ENCODE data around the gene KATNA1.

DNA sequence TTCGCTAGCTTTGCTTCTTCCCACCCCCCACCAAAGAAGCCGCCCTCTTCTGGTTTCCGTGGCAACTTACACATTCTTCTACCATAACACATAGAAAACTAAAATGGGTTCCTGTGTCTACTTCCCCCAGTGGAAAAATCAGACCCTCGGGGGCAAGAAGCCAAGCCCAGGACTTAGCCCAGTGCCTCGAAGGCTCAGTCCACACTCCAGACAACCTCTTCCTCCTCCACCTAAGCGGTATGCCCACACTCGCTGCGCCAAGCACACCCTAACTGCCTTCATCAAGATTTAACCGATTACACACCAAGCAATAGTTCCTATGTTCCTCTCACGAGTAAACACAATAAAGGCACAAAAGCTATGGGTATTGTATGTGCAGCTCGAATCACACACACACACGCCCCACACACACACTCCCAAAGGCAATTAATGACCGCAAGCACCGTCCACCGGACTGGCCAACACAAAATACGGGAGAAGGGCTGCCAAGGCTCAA, 103.2 kb downstream of the KATNA1 start:
- TF ChIP-seq EZH2 (IDR thresholded peaks at IDR 0.05; ENCODE audit: borderline replicate concordance, low read depth, low read length, poor library complexity, severe bottlenecking): no peak
- TF ChIP-seq, protein P1, sequence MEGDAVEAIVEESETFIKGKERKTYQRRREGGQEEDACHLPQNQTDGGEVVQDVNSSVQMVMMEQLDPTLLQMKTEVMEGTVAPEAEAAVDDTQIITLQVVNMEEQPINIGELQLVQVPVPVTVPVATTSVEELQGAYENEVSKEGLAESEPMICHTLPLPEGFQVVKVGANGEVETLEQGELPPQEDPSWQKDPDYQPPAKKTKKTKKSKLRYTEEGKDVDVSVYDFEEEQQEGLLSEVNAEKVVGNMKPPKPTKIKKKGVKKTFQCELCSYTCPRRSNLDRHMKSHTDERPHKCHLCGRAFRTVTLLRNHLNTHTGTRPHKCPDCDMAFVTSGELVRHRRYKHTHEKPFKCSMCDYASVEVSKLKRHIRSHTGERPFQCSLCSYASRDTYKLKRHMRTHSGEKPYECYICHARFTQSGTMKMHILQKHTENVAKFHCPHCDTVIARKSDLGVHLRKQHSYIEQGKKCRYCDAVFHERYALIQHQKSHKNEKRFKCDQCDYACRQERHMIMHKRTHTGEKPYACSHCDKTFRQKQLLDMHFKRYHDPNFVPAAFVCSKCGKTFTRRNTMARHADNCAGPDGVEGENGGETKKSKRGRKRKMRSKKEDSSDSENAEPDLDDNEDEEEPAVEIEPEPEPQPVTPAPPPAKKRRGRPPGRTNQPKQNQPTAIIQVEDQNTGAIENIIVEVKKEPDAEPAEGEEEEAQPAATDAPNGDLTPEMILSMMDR (conservative IDR thresholded peaks at IDR 0.05; ENCODE audit: low read depth, low read length): 0 out of 2 replicates have a peak, but pooled peaks have one; percentile 27
